ENCODE measurements around the gene HEMK1.

HEMK1 gene

GRCh38 chr3:50644561-50644960 lies 75.2 kb downstream of the HEMK1 start:
- no peak for DNase-seq (ENCODE audit: low spot score)

- no peak for DNase-seq (ENCODE audit: low spot score)
Measured at GRCh38 chr3:50645378-50645777, 76.1 kb downstream of the HEMK1 start.

Measured in putamen (tissue), 1 donor.